Stimulated activated CD8-positive, alpha-beta memory T cell treated with anti-CD3 and anti-CD28 coated beads, Interleukin-12 subunit alpha, Interleukin-12 subunit beta, amount 100 ng/mL, for 1 hour (primary cell): ENCODE data around the gene KIF2C.
"Not testable (repeated sequence)": the region's sequence is repeated elsewhere in the genome, so short reads cannot be mapped to it uniquely, and the experiment has no call there.

Source experiments
- DNase-seq: peaks from one replicate; pipeline ENCODE4 v3.0.0-alpha.2; 2020; ENCODE audit warnings: low read depth

Gene KIF2C

DNA sequence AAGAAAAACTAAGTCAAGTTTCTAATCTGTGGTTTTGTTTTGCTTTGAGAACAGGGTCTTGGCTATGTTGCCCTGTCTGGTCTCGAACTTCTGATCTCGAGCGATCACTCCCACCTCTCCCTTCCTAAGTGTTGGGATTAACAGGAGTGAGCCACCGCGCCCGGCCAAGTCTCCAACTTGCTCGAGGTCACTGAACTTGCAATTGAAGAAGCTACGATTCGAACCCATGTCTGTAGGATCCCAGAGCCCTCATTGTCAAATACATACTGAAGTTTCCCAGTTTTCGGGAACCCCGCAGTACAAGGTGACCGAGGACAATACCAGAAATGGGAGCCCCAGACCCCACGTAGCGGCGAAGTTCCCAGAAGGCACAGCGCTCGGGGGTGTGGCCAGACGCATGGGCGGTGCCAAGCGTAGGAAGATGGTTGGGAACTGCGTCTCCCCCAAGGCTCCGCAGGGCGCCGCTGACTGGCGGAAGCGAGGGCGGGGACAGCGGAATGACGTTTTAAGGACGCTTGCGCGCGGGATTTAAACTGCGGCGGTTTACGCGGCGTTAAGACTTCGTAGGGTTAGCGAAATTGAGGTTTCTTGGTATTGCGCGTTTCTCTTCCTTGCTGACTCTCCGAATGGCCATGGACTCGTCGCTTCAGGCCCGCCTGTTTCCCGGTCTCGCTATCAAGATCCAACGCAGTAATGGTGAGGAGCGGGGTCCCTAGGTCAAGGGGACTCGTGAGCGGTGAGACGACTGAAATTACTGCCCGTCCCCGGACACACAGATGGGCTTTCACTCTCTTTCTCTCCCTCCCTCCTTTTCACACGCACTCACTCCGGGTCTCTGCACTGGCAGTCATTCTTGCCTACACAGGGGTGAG is at the start of gene KIF2C:
KIF2C (plus strand) TSS at position 531 of the 872 bp plus-strand sequence; CDS start at position 627, 96 bp downstream.
- peak; percentile 92 for DNase-seq

- DNase-seq: no peak
Measured at GRCh38 chr1:44693159-44693558, 46.5 kb upstream of the KIF2C start.

DNA sequence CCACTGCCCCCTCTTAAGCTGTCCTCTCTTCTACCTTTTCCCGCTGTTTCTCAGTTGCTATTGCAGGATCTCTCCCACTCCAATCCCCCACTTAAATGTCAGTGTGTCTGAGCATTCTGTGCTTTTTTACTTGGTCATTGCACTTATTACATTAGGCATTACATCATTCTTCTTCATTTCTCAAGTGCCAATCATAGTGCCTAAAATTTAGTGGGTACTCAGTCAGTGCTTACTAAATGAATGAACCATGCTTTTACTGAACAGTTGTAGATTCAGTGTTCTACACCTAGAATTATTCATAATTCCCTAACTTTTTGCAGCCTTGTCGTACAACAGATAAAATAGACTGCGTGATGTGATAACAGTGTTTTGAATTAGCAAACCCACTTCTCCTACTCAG is 45.7 kb upstream of the KIF2C start:
- DNase-seq: no peak

DNA sequence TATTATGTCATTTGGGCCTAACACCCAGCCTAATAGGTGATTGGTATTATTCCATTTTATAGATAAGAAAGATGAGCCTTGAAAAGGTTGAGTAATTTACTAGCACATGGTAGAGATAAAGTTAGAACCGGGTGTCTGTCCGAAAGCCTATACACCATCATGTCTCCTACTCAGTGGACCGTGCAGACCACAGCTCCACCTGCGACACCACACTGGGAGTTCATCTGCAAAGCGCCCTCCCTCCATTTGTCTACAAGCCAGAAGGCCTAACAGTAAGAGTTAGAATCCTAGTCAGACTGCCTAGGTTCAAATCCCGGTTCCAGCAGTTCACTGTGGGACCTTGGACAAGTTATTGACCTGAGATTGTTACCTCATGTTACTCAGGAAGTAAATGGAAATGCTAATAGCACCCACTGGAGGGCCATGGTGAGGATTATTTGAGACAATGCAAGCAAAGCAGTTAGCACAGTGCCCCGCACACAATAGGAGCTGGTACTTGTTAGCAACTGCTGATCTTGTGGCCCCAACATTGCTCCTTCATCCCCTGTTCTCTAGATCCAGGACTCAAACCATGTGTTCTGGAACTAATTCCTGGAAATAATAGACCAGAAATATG is 44.7 kb upstream of the KIF2C start:
- no peak for DNase-seq

DNA sequence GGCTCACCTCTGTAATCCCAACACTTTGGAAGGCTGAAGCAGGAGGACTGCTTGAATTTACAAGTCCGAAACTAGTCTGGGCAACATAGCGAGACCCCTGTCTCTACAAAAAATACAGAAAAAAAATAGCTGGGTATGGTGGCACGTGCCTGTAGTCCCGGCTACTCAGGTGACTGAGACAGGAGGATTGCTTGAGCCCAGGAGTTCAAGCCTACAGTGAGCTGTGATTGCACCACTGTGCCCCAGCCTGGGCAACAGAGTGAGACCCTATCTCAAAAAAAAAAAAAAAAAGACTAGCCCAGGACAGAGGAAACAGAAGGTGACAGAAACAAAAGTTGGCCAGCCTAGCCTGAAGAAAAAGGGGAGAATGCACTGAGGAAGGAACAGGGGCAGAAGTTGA is 44.0 kb upstream of the KIF2C start:
- no peak for DNase-seq

DNA sequence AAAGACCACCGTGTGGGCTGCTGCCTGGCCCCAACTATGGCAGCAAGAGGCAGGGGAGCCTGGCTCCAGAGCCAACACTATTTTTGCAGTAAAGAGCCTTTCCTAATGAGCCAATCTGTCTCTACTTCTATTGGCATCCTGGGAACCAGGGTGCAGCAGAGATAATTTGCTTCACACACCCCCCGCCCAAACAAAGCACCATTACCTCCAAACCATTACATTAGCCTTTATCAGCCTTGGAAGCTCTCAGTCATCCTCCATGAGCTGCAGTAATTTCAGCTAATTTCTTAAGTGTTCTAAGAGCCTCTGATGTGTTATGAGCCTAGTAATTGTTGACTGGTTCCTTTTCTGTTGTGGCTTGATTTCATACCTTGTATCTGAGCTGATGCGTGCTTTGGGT is 43.5 kb upstream of the KIF2C start:
- no peak for DNase-seq

- DNase-seq: no peak
Measured at GRCh38 chr1:44696789-44697345, 42.8 kb upstream of the KIF2C start.

- no peak for DNase-seq
Measured at GRCh38 chr1:44698138-44698537, 41.5 kb upstream of the KIF2C start.

- not testable (repeated sequence) for DNase-seq
Measured at GRCh38 chr1:44699375-44699774, 40.3 kb upstream of the KIF2C start.

DNA sequence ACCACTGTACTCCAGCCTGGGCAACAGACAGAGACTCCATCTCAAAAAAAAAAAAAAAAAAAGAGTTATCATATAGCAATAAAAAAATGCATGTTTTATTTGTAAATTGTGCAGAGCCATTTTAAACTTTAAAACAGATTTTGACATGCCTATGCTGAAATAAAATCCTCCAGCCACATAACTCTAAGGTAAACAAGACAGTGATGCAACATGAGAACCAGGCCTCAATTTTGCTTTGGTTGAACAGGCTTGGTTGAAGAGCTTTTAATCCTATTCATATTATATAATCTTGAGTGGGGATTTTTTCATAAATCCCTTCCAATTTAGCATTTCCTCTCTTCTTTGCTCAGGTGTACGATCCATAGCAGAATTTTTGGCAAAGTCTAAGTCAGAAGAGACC is 39.1 kb upstream of the KIF2C start:
- DNase-seq: no peak

- DNase-seq: no peak
Measured at GRCh38 chr1:44701141-44701573, 38.5 kb upstream of the KIF2C start.

GRCh38 chr1:44705470-44705869 is 34.2 kb upstream of the KIF2C start:
- DNase-seq: no peak

DNA sequence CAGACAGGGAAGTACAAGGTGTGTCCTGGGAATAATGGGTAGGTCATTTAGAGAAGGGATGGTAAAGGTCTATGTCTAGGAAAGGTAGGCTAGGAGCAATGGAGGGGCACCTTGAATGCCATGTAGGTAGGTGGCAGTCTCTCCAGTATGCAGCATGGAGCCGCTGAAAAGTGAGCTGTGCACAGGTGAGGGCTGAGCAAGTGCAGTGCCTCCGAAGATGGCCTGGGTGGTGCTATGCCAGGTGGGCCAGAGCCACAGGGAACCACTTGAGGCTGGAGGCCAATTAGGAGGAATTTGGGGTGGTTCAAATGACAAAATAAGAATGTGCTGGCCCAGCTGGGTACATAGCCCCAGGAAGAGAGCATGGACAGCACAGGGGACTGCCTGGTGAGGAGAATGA is 33.7 kb upstream of the KIF2C start:
- DNase-seq: no peak

DNA sequence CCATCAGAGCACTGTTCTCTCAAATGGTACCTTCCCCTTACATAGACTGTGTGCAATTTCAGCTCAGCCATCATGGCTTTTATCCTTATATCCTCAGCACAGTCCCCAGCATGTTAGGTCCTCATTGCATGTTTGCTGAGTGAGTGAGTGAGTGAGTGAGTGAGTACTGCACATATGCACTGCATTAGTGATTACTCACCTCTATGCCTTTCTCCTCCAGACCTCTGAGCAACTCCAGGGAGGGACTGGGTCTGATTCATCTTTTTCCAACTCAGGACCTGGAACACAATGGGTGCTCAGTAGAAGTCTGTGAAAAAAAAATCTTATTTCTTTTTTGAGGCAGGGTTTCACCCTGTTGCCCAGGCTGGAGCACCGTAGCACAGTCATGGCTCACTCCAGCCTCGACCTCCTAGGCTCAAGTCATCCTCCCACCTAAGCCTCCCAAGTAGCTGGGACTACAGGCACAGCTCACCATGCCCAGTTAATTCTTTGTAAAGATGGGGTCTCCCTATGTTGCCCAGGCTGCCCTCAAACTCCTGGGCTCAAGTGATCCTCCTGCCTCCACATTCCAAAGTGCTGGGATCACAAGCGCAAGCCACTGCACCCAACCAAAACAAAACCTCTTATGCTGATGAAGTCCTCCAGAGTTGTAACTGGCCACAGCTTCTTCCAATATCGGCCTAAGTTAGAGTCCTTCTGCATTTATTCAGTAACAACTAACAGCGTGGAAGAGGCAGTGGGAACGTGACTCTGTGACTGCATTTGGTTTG is 32.3 kb upstream of the KIF2C start:
- no peak for DNase-seq

DNA sequence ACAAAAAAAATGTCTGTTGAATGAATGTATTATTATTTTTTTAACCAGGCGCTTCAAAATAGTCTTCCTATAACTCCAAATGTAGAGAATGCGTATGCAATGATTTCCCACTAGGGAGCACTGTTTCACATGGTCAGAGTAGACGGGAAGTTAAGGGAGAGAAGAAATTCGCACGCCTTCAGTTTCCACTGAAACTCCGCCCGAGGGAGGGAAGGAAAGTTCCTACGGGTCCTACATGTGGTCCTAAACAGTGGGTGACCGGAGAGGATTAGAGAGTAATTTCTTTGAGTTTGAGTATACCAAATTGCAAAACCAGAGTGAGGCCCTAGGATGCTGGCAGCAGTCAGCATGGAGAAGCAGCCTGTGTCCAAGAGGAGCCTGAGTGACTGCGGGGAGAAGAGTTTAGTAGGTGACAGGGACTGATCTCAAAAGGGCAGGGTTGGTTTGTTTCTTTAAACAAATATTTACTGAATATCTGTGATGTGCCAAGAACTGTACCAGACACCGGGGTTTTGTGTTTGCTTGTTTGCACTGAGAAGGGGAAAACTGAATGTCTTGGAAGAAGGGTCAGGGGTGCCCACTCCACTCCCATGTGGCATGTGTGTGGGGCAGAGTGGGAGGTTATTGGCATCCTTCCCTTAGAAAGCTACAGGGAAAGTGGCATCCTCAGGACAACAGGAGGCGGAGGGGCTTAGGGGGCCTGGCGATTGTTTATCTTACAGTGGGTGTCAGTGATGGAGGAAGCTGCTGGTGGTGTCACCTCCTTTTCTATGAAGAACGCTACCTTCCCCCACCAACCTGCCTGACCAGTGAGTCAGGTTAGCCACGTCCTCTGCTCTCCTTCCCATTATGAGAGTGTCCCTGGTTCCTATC is 31.4 kb upstream of the KIF2C start:
- DNase-seq: no peak

DNA sequence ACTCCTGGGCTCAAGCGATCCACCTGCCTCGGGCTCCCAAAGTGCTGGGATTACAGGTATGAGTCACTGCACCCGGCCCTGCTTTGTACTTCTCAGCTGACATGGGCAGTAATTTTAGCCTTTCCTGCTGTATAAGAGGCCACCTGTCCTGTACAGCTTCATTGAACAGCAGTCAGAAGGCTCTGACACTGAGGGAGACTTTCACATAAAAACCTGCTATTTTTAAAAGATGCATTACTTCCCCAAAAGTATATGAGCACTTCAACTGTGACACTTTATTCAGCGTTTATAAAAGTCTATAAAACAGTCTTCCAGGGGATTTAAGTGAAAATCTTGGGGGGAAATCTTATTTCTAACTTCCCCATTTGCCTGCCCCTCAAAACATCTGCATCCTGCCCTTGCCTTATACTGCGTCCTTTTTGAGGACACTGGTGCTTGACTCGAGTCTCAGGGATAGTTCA is 26.3 kb upstream of the KIF2C start:
- no peak for DNase-seq

DNA sequence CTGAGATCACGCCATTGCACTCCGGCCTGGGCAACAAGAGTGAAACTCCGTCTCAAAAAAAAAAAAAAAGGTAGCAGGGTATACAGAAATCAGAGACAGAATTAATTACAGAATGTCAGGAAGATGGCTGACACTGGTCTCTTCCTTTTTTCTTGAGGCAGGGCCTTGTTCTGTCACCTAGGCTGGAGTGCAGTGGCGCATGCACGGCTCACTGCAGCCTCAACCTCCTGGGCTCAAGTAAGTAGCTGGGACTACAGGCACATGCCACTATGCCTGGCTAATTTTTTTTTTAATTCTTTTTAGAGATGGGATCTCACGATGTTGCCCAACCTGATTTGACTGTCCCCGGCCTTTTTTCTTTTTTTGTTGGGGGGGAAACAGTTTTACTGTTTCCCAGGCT is 25.1 kb upstream of the KIF2C start:
- no peak for DNase-seq

- DNase-seq: no peak
Measured at GRCh38 chr1:44714944-44715571, 24.6 kb upstream of the KIF2C start.

DNA sequence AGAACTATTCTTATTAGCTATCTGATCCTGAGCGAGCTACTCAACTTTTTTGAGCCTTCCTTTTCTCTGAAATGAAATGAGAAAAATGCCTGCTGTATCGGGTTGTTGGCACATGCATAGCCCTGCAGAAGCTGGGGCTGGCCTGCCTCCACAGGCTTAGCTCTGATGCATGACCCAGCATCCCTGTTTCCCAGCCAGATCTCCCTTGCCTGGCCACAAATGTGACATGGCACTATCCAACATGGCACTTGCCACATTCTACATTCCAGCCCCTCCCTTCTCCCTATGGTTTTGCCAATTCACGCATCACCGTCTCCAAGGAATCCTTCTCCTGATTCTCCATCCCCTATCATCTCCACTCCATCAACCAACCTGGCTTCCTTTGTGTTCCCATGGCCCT is 22.5 kb upstream of the KIF2C start:
- no peak for DNase-seq

- no peak for DNase-seq
Measured at GRCh38 chr1:44717653-44718052, 22.0 kb upstream of the KIF2C start.

GRCh38 chr1:44718091-44718490 is 21.5 kb upstream of the KIF2C start:
- DNase-seq: no peak
